SH-SY5Y (cell line): ENCODE data around the gene LRP1-AS.

ENCODE experiments used
- GATA2 ChIP-seq: IDR thresholded peaks from 2 replicates; pipeline ENCODE4 v1.6.1; 2011; ENCODE audit warnings: mild to moderate bottlenecking, low read depth, low read length
- GATA3 ChIP-seq: IDR thresholded peaks from 2 replicates; pipeline ENCODE4 v1.6.1; 2011; ENCODE audit warnings: low read depth, mild to moderate bottlenecking, low read length, moderate library complexity

LRP1-AS gene

DNA sequence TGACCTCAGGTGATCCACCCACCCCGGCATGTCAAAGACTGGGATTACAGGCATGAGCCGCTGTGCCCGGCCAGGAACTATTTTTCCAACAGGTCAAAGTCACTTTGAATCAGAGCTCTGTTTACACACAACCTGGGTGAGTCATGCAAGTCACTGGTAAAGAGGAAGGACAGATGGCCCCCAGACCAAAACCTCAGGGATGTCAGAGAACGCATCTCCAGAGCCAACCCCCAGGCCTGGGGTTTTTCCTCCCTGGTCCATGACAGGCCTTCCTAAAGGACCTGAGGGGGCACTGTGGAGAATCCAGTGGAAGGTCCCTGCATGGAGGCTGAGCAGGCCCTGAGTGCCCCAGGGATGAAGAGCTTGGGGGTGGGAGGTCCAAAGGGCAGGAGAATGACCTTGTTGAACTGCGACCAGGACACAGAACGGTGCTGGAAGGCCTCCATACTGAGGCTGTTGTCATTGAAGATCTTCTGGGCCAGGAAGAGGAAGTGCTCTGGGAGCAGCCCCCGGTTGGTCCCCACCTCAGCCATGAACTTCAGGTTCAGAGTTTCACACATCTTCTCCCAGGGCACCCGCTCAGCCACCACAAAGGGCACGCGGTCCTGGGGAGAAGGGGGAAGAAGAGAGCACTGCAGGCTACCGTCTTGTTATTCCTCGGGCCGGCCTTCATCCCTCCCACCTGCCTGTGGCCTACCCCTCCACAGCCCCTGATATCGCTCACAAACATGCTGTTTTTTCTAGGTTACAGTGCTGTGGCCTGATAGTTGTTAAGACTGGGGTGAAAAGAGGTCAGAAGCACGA is 45.3 kb downstream of the LRP1-AS start:
- TF ChIP-seq GATA3 (no peak), GATA2 (no peak)

DNA sequence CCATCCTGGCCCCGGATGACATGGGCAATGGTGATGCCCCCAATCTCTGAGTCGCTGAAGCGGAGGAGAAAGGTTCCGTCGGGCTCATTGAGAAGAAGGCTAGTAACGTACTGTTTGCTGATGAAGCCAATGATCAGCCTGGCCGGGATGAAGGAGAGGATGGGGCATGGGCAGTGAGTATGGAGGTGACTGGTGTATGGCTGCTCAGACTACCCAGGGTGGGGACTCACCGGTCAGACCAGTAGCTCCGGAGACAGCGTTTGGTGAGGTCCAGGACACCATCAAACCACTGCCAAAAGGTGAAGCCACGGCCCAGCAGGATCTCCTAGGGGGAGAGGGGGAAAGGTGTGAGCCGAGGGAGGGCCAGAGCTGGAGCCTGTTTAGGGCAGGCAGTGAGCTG is 47.7 kb downstream of the LRP1-AS start:
- TF ChIP-seq GATA3 (no peak), GATA2 (no peak)

DNA sequence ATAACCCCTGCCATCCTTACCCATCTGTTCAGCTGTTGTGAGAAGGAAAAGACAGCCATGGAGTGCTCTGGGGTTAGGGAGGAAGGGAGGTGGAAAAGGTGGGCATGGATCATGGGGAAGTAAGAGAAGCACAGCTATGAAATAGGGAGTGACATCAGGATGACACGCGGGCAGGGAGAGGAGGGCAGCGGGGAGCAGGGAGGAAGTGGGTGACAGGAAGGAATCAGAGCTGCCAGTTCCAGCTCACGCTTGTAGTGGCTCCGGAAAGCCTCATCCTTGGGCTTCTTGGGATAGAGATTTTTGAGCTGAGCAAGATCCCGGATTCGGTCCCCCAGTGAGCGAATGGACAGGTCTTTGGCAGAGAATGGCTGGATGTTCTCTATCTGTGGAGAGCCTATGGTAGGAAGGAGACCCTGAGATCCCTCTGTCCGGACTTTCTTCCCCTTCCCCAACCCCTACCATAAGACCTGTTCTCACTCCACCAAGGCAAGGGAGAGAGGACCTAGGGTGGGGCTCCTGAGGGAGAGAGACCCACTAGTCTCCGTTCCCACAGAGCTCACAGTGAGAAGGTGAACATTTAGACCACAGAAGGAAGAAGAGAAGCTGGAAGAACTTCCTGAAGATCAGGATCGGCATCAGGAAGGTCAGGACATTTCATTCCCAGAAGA is 48.2 kb downstream of the LRP1-AS start:
- TF ChIP-seq GATA2 (no peak), GATA3 (no peak)

DNA sequence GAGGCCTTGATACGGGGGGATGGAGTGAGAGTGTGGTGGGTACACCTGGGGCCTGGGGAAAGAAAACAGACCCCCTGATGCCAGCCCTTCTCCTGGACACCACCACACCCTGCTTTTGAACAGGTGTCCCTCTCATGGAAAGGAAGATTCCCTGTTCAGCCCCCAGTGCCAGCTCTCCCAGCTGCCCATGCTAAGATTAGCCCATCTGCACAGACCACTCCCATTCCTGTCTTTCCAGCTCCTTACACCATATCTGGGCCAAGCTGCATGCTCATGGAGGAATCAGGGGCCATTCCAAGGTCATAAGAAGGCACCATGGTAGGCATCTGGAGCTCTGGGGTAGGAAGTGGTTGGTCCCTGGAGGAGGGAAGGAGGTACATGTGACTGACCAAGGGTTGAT is 48.9 kb downstream of the LRP1-AS start:
- TF ChIP-seq GATA2 = no peak
- TF ChIP-seq GATA3 = no peak

DNA sequence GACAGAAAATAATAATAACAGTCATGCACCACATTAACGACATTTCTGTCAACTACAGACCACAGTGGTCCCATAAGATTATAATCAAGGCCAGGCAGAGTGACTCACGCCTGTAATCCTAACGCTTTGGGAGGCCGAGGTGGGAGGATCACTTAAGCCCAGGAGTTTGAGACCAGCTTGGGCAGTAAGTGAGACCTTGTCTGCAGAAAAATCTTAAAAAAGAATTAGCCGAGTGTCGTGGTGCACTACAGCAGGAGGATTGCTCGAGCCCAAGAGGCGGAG is 49.9 kb downstream of the LRP1-AS start:
- TF ChIP-seq GATA3 = no peak
- TF ChIP-seq GATA2 = no peak

DNA sequence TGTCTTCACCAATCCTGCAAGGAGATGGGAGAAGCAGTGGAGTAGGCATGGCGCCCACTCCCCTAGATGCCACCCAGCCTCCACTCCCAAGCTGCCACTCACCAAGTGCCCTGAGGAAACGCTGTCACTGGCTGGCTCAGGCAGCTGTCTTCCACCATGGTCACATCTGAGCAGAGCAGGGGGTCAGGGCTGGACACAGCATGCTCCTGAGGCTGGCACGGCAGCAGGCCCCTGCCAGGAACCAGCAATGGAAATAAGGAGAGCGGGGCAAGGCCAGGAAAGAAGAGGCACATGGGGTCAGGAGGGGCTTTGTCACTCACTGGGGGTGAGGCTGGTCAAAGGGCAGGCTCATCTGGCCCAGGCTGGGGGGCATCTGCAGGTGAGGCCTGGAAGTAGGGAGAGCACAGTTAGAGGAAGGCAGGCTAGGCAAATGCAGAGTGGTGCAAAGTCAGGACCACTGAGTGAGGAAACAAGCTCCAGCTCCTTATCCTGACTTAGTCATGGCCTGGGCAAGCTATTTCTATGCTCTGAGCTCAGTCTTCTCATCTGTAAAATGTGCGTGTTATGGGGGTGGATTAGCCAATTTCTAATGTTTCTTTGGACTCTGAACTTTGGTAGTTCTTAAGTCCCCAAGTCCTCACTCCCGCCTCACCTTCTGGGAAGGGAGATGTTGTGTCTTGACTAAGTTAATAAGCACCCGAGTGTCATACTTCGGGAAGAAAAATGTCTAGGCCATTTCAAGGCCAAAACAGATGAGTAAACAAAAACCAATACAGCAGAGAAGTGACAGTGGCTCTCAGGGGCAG is 50.5 kb downstream of the LRP1-AS start:
- TF ChIP-seq GATA2 = no peak
- no peak for TF ChIP-seq GATA3

DNA sequence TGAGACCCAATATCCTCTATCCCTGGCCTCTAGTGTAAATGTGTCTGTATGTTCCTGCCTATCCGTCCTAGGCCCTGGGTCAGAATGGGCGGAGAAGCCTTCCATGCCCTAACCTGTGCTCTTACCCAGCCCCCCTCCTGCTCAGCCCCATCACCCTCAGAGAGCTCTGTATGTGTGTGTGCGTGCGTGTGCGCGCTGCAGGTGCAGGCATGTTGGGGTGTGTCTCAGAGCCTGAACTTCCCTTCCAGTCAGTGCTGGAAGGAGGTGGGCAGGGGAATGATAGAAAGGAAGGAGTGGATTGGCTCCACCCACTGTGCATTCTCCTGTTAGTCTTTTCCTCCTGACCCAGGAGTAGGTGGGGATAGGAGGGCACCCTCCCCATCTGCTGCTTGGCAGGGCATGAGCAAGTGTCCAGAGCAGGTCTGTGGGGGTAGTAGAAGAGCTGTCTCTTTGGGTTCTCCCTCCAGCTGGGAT is 51.3 kb downstream of the LRP1-AS start:
- TF ChIP-seq GATA2 (no peak), GATA3 (no peak)

DNA sequence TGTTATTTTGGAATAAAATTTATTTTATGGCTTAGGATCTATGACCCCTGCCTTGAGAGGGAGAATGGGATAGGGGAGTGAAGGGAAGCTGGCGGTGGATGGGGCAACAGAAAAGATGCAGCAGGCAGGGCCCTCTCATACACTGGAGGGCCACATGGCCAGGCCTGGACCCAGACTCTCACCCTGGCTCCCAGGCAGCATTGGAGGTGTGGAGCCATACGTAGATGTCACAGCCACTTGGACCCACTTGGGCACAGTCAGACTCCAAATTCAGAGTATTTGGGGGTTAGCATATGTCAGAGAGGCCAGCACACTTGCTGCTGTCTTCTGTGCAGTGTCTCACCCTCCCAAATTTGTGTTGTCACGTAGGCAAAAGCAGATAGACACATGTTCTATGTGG is 52.0 kb downstream of the LRP1-AS start:
- TF ChIP-seq GATA2 = no peak
- TF ChIP-seq GATA3 = no peak
